ENCODE results near the gene AHSA1. TPM values are rescaled to one million over a fixed set of nuclear protein-coding genes. Genes with fewer than 3 reads are reported as not detected.

The AHSA1 gene
- polyA plus RNA-seq, 1 experiment = 145 TPM

DNA sequence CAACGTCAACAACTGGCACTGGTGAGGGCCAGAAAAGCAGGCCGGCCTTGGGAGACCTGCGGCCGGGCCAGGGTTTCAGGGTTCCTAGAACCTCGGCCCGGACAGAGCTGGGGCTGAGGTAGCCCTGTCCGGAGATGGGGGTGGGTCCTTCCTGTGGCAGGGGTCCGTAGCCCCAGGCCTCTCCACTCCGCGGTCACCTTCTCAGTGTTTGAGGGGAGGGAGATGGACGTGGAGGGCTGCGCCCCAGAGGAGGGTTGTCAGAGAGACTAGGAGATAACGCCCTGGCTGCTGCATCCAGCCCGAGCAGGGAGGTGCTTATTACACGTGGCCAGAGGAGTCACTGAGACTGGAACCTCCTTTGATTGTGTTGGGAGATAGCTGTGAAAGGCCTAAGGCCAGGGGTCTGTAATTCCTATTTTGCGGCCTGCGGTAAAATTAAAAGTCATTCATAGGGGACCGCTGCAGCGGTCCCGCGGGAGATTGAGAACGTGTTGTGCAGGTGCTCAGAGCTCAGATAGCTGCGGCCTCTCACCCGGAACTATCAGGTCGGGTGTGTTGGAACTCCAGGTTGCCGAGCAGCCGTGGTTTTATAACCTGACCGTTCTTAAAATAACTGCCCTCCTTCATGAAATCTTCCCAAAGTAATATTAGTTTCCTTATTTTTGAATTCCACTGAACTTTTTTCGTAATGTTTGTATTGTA lies 507 bp downstream of the AHSA1 start:
- DNase-seq (ENCODE audit: low read depth, low spot score) = no peak
- peak overlapping the region; percentile 93 for H3K27ac ChIP-seq (ENCODE audit: low read depth, low read length)
- TF ChIP-seq, protein P1, sequence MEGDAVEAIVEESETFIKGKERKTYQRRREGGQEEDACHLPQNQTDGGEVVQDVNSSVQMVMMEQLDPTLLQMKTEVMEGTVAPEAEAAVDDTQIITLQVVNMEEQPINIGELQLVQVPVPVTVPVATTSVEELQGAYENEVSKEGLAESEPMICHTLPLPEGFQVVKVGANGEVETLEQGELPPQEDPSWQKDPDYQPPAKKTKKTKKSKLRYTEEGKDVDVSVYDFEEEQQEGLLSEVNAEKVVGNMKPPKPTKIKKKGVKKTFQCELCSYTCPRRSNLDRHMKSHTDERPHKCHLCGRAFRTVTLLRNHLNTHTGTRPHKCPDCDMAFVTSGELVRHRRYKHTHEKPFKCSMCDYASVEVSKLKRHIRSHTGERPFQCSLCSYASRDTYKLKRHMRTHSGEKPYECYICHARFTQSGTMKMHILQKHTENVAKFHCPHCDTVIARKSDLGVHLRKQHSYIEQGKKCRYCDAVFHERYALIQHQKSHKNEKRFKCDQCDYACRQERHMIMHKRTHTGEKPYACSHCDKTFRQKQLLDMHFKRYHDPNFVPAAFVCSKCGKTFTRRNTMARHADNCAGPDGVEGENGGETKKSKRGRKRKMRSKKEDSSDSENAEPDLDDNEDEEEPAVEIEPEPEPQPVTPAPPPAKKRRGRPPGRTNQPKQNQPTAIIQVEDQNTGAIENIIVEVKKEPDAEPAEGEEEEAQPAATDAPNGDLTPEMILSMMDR (IDR thresholded peaks at IDR 0.05; ENCODE audit: low read depth, low read length) = no peak
- peaks cover 4% of the 10 kb centered on the region; the same call in 1 of the 2 replicates for H3K9me3 ChIP-seq (ENCODE audit: control insufficient read depth, insufficient read depth, low read length)
- ChIA-PET POLR2A (no interaction called here), CTCF (interaction anchor here (0.7 to 4.6 kb wide), 30 partner anchors 9 to 293 kb away, joined by 3 to 84 read pairs (median 5); partner anchors contain the start of genes ALKBH1 and SLIRP)
- H3K27me3 ChIP-seq (ENCODE audit: control insufficient read depth, insufficient read depth, low read length) = no peaks in the 10 kb centered on the region
- peak overlapping the region; percentile 99 for H3K4me3 ChIP-seq (ENCODE audit: low read depth, low read length)

DNA sequence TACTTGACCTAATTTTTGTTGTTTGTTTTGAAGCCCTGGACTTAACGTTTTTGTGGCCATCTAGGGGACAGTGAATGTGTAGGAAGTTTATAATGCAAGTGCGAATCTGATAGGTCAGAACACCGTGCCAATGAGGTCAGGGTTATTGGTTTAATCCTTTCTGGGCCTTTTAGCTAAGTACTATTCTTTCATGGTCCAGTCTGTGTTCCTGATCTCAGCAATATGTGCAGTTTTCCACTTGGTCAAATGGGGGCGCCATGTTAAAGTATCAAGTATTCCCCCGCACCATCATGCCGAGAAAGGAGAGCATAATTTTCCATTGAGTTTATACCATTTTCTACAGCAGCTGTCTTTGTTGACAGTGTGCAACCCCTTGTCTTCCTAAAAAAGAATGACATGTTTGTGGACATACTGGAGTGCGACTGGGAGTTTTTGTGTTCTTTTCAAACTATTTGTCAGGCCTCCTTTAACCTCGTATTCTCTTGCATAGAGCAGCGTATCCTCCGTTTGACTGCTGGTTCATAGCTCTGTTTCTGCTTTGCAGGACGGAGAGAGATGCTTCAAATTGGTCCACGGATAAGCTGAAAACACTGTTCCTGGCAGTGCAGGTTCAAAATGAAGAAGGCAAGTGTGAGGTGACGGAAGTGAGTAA lies 1.3 kb downstream of the AHSA1 start:
- CTCF ChIA-PET = interaction anchor here (0.5 to 4.6 kb wide), 40 partner anchors 8 to 648 kb away, joined by 3 to 84 read pairs (median 4); partner anchors contain the start of genes ALKBH1 and SLIRP
- POLR2A ChIA-PET = no interaction called here

DNA sequence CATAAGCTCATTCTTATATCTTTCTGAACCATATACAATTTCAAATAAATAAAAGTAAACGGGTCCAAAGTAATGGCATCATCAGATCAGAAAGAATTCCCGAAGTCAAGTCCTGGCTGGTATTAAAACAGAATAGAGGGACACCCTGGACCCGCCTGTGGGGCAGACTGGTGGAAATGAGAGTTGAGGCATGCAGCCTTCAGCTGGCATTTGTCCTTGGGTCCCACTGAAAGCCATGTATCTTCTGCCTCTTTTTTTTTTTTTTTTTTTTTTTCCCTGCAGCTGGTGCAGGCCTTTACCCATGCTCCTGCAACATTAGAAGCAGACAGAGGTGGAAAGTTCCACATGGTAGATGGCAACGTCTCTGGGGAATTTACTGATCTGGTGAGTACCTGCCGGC lies 9.9 kb downstream of the AHSA1 start:
- no peaks in the 10 kb centered on the region for H3K9me3 ChIP-seq (ENCODE audit: control insufficient read depth, insufficient read depth, low read length)
- H3K27ac ChIP-seq (ENCODE audit: low read depth, low read length) = no peak overlapping the region
- peaks cover 5% of the 10 kb centered on the region for H3K27me3 ChIP-seq (ENCODE audit: control insufficient read depth, insufficient read depth, low read length)
- CTCF ChIA-PET = interaction anchor here (2.1 kb wide), 1 partner anchor 8 kb away, joined by 20 read pairs; no protein-coding TSS in a partner anchor
- H3K4me3 ChIP-seq (ENCODE audit: low read depth, low read length) = no peak overlapping the region
- POLR2A ChIA-PET = no interaction called here
- TF ChIP-seq, protein P1 (IDR thresholded peaks at IDR 0.05; ENCODE audit: low read depth, low read length) = no peak
- DNase-seq (ENCODE audit: low read depth, low spot score) = no peak

More for the DNA sequence above, 1.3 kb downstream of the AHSA1 start:
- Histone ChIP-seq H3K9me3 (ENCODE audit: control insufficient read depth, insufficient read depth, low read length) (peaks cover 4% of the 10 kb centered on the region; the same call in 1 of the 2 replicates), H3K27ac (ENCODE audit: low read depth, low read length) (no peak overlapping the region), H3K4me3 (ENCODE audit: low read depth, low read length) (peak overlapping the region; percentile 99), H3K27me3 (ENCODE audit: control insufficient read depth, insufficient read depth, low read length) (no peaks in the 10 kb centered on the region)
- TF ChIP-seq, protein P1 (IDR thresholded peaks at IDR 0.05; ENCODE audit: low read depth, low read length) = peak; percentile 80
- peak; percentile 55 for DNase-seq (ENCODE audit: low read depth, low spot score)

DNA sequence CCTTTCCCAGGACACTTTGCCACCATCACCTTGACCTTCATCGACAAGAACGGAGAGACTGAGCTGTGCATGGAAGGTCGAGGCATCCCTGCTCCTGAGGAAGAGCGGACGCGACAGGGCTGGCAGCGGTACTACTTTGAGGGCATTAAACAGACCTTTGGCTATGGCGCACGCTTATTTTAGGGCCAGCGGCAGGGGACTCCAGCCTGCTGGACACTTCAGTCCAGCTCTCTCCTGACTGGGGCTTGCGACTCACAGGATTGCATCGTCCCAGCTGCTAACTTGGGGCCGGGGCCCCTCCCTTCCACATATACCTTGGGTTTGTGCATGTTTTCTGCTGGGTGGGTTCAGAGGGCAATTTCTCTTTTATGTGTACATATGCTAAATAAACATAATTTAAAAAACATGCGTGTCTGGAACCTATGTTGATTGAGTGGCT lies 11.2 kb downstream of the AHSA1 start:
- ChIA-PET CTCF (interaction anchor here (0.9 to 1.1 kb wide), 3 partner anchors 9 to 81 kb away, joined by 3 to 5 read pairs (median 3); no protein-coding TSS in a partner anchor), POLR2A (no interaction called here)
- Histone ChIP-seq H3K27ac (ENCODE audit: low read depth, low read length) (no peak overlapping the region), H3K4me3 (ENCODE audit: low read depth, low read length) (no peak overlapping the region), H3K9me3 (ENCODE audit: control insufficient read depth, insufficient read depth, low read length) (no peaks in the 10 kb centered on the region), H3K27me3 (ENCODE audit: control insufficient read depth, insufficient read depth, low read length) (peaks cover 9% of the 10 kb centered on the region)
- DNase-seq (ENCODE audit: low read depth, low spot score) = no peak
- TF ChIP-seq, protein P1 (IDR thresholded peaks at IDR 0.05; ENCODE audit: low read depth, low read length) = no peak

DNA sequence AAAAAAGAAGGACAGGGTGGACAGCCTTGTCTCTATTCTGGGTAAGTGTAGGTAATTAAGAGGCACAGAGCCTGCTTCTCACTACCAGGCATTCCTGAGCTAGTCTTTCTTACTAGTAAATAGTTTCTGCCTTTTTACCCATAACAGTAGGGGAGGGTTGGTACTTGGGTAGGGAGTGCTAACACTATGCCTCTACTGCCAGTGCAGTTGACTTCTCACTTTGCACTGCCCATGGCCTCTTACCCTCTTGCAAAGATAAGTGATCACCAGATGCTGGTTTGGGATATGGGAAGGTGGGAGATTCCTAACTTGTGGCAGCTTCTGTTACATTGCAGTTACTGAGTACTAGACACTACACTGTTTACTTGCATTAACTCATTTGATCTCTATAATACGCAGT lies 11.6 kb downstream of the AHSA1 start:
- ChIA-PET POLR2A (no interaction called here), CTCF (interaction anchor here (0.5 to 1.1 kb wide), 4 partner anchors 10 to 238 kb away, joined by 3 to 5 read pairs (median 4); no protein-coding TSS in a partner anchor)
- TF ChIP-seq, protein P1 (IDR thresholded peaks at IDR 0.05; ENCODE audit: low read depth, low read length) = no peak
- H3K4me3 ChIP-seq (ENCODE audit: low read depth, low read length) = no peak overlapping the region
- DNase-seq (ENCODE audit: low read depth, low spot score) = no peak
- no peaks in the 10 kb centered on the region for H3K9me3 ChIP-seq (ENCODE audit: control insufficient read depth, insufficient read depth, low read length)
- H3K27ac ChIP-seq (ENCODE audit: low read depth, low read length) = no peak overlapping the region
- peaks cover 11% of the 10 kb centered on the region for H3K27me3 ChIP-seq (ENCODE audit: control insufficient read depth, insufficient read depth, low read length)
